Neural progenitor cell (in vitro differentiated cells): ENCODE measurements around the gene HLA-E. TPM values are rescaled to one million over a fixed set of nuclear protein-coding genes. Genes with fewer than 3 reads are reported as not detected.
"Not testable (repeated sequence)": the region's sequence is repeated elsewhere in the genome, so short reads cannot be mapped to it uniquely, and the experiment has no call there.

Experiments
- DNase-seq: peaks from one replicate; pipeline ENCODE4 v3.0.0-alpha.2; 2016; ENCODE audit warnings: low spot score
- H2AFZ ChIP-seq: fragments of 200-600 bp; sonication (generic); replicated peaks from 2 replicates; pipeline ENCODE4 v1.6.1; 2016; ENCODE audit warnings: antibody characterized with exemption
- H3F3A ChIP-seq: fragments of 200-600 bp; sonication (generic); 2 replicates; pipeline ENCODE4 v1.6.1; 2016; ENCODE audit warnings: antibody characterized with exemption, low read depth
- H3K27ac ChIP-seq: fragments of 200-600 bp; sonication (generic); 2 replicates; pipeline ENCODE4 v1.5.1; 2016; ENCODE audit warnings: mild to moderate bottlenecking
- H3K27me3 ChIP-seq: fragments of 200-600 bp; sonication (generic); 2 replicates; pipeline ENCODE4 v1.6.1; 2016; ENCODE audit warnings: mild to moderate bottlenecking, moderate library complexity
- H3K36me3 ChIP-seq: fragments of 200-600 bp; sonication (generic); 2 replicates; pipeline ENCODE4 v1.5.1; 2016
- H3K4me1 ChIP-seq: fragments of 200-600 bp; sonication (generic); 2 replicates; pipeline ENCODE4 v1.6.1; 2016; ENCODE audit warnings: mixed run types
- H3K4me2 ChIP-seq: fragments of 200-600 bp; sonication (generic); 2 replicates; pipeline ENCODE4 v1.6.1; 2016
- H3K4me3 ChIP-seq: fragments of 200-600 bp; sonication (generic); 2 replicates; pipeline ENCODE4 v1.5.1; 2016
- H3K79me2 ChIP-seq: fragments of 200-600 bp; sonication (generic); 2 replicates; pipeline ENCODE4 v1.6.1; 2016; ENCODE audit warnings: low read depth
- H3K9ac ChIP-seq: fragments of 200-600 bp; sonication (generic); 2 replicates; pipeline ENCODE4 v1.6.1; 2016
- H3K9me3 ChIP-seq: fragments of 200-600 bp; sonication (generic); 2 replicates; pipeline ENCODE4 v1.5.1; 2016; ENCODE audit warnings: low read depth
- H4K20me1 ChIP-seq: fragments of 200-600 bp; sonication (generic); 2 replicates; pipeline ENCODE4 v1.6.1; 2016; ENCODE audit warnings: low read depth
- H3K27ac Mint-ChIP-seq: 3 replicates; pipeline ENCODE4 v1.8.0; 2021; ENCODE audit warnings: mixed read lengths
- H3K27me3 Mint-ChIP-seq: 2 replicates; pipeline ENCODE4 v1.8.0; 2022; ENCODE audit warnings: low read depth, mild to moderate bottlenecking, inconsistent platforms, moderate library complexity, mixed read lengths; ENCODE audit not compliant: insufficient read depth
- H3K36me3 Mint-ChIP-seq: 3 replicates; pipeline ENCODE4 v1.8.0; 2021; ENCODE audit warnings: mixed read lengths
- H3K4me1 Mint-ChIP-seq: 3 replicates; pipeline ENCODE4 v1.8.0; 2021; ENCODE audit warnings: mixed read lengths
- H3K4me3 Mint-ChIP-seq: 3 replicates; pipeline ENCODE4 v1.8.0; 2021; ENCODE audit warnings: mild to moderate bottlenecking, moderate library complexity, mixed read lengths
- H3K9me3 Mint-ChIP-seq: 3 replicates; pipeline ENCODE4 v1.8.0; 2020; ENCODE audit warnings: mixed read lengths
- EZH2 ChIP-seq: fragments of 200-600 bp; sonication (generic); IDR thresholded peaks from 2 replicates; pipeline ENCODE4 v1.6.1; 2017; ENCODE audit warnings: antibody characterized with exemption, mild to moderate bottlenecking, moderate library complexity
- EZH2phosphoT487 ChIP-seq: fragments of 200-600 bp; sonication (generic); IDR thresholded peaks from 2 replicates; pipeline ENCODE4 v1.6.1; 2017; ENCODE audit warnings: antibody characterized with exemption
- total RNA-seq: library from RNA; depleted of rRNA; stranded (reverse); fragments of >200 nt; gene quantifications from 2 replicates; pipeline ENCODE4 v1.2.3, GENCODE V29; 2015; ENCODE audit warnings: low replicate concordance
- TF ChIP-seq, protein P1 (sequence below): fragments of 200-600 bp; sonication (generic); IDR thresholded peaks from 2 replicates; pipeline ENCODE4 v1.5.1; 2017; ENCODE audit warnings: antibody characterized with exemption, mild to moderate bottlenecking

Gene HLA-E
- total RNA-seq, 1 donor from 2014 or later, result 24.8 TPM

DNA sequence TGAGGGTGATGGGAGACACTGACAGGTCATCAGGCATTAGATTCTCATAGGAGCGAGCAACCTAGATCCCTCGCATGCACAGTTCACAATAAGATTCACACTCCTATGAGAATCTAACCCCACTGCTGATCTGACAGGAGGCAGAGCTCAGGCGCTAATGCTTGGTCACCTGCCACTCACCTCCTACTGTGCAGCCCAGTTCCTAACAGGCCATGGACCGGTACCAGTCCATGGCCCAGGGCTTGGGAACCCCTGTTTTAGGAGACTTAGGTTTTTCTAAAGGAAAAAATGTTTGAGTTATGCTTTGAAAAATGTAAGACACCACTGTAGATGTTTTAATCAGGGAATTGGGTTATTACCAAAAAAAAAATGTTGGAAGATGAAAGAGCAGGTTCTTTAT lies 6.7 kb downstream of the HLA-E start:
- peaks cover 5% of the 10 kb centered on the region for H3K9me3 Mint-ChIP-seq
- Histone ChIP-seq H2AFZ (no peak overlapping the region), H3K4me3 (no peak overlapping the region), H3F3A (no peaks in the 10 kb centered on the region), H3K9ac (no peak overlapping the region), H3K9me3 (no peaks in the 10 kb centered on the region), H3K36me3 (no peaks in the 10 kb centered on the region), H3K4me2 (no peak overlapping the region), H3K27me3 (no peaks in the 10 kb centered on the region), H4K20me1 (peaks cover 5% of the 10 kb centered on the region), H3K27ac (no peak overlapping the region), H3K79me2 (no peaks in the 10 kb centered on the region), H3K4me1 (no peaks in the 10 kb centered on the region)
- peaks cover 4% of the 10 kb centered on the region for H3K27me3 Mint-ChIP-seq
- H3K4me3 Mint-ChIP-seq, result no peak overlapping the region
- H3K27ac Mint-ChIP-seq, result no peak overlapping the region
- H3K4me1 Mint-ChIP-seq, result no peaks in the 10 kb centered on the region
- H3K36me3 Mint-ChIP-seq, result peaks cover under 1% of the 10 kb centered on the region
- no peak for DNase-seq
- TF ChIP-seq, protein P1, sequence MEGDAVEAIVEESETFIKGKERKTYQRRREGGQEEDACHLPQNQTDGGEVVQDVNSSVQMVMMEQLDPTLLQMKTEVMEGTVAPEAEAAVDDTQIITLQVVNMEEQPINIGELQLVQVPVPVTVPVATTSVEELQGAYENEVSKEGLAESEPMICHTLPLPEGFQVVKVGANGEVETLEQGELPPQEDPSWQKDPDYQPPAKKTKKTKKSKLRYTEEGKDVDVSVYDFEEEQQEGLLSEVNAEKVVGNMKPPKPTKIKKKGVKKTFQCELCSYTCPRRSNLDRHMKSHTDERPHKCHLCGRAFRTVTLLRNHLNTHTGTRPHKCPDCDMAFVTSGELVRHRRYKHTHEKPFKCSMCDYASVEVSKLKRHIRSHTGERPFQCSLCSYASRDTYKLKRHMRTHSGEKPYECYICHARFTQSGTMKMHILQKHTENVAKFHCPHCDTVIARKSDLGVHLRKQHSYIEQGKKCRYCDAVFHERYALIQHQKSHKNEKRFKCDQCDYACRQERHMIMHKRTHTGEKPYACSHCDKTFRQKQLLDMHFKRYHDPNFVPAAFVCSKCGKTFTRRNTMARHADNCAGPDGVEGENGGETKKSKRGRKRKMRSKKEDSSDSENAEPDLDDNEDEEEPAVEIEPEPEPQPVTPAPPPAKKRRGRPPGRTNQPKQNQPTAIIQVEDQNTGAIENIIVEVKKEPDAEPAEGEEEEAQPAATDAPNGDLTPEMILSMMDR, result no peak
- no peak for TF ChIP-seq EZH2

DNA sequence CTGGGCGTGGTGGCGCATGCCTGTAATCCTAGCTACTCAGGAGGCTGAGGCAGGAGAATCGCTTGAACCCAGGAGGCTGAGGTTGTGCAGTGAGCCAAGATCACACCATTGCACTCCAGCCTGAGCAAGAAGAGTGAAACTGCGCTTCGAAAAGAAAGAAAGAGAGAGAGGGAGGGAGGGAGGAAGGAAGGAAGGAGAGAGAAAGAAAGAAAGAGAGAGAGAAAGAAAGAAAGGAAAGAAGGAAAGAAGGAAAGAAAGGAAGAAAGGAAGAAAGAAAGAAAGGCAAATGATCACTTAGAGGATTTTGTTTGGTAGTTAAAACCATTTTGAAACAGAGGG lies 7.9 kb downstream of the HLA-E start:
- H3K27me3 Mint-ChIP-seq, H3K79me2 ChIP-seq, H3K9me3 Mint-ChIP-seq, H3K4me1 Mint-ChIP-seq, H3K36me3 ChIP-seq, H3K36me3 Mint-ChIP-seq, H3K4me3 ChIP-seq, H3K4me1 ChIP-seq, H3K27ac ChIP-seq, H3K9me3 ChIP-seq, H2AFZ ChIP-seq, H3K27me3 ChIP-seq, H3K4me3 Mint-ChIP-seq, H3F3A ChIP-seq, H3K9ac ChIP-seq, H3K27ac Mint-ChIP-seq, H4K20me1 ChIP-seq, H3K4me2 ChIP-seq, DNase-seq: not testable (repeated sequence)

DNA sequence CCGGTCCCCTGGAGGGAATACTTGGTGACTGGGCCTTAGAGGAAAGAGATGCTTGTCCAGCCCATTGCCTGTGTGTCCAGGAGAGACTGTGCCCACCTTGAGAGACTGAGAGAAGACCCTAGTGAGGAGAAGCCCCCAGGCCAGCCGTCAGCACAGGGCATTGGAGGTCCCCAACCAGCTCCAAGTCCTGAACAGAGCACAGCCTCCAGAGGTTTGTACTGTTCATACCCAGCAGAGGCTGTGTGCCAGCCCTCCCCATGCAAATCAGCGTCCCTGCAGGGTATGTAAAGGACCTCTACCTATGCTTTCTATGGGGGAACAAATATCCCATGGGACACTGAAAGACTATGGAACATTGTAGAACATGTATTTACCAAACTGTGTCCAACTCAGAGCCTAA lies 8.4 kb downstream of the HLA-E start:
- no peaks in the 10 kb centered on the region for H3K9me3 ChIP-seq
- no peaks in the 10 kb centered on the region for H3K27me3 ChIP-seq
- Mint-ChIP-seq H3K4me1 (no peaks in the 10 kb centered on the region), H3K27me3 (peaks cover 4% of the 10 kb centered on the region), H3K4me3 (no peak overlapping the region), H3K36me3 (no peaks in the 10 kb centered on the region), H3K27ac (no peak overlapping the region), H3K9me3 (peaks cover 5% of the 10 kb centered on the region)
- no peaks in the 10 kb centered on the region for H4K20me1 ChIP-seq
- TF ChIP-seq, protein P1, result no peak
- no peak for TF ChIP-seq EZH2phosphoT487
- no peak for TF ChIP-seq EZH2
- H3K4me2 ChIP-seq, result no peak overlapping the region
- H3K4me3 ChIP-seq, result no peak overlapping the region
- no peak overlapping the region for H2AFZ ChIP-seq
- H3K27ac ChIP-seq, result no peak overlapping the region
- no peaks in the 10 kb centered on the region for H3F3A ChIP-seq
- no peak for DNase-seq
- H3K36me3 ChIP-seq, result no peaks in the 10 kb centered on the region
- no peak overlapping the region for H3K9ac ChIP-seq
- H3K79me2 ChIP-seq, result no peaks in the 10 kb centered on the region
- H3K4me1 ChIP-seq, result no peaks in the 10 kb centered on the region

DNA sequence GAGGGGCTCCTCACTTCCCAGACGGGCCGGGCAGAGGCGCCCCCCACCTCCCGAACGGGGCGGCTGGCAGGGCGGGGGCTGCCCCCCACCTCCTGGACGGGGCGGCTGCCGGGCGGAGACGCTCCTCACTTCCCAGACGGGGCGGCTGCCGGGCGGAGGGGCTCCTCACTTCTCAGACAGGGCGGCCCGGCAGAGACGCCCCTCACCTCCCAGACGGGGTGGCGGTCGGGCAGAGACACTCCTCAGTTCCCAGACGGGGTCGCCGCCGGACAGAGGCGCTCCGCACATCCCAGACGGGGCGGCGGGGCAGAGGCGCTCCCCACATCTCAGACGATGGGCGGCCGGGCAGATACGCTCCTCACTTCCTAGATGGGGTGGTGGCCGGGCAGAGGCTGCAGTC lies 9.4 kb downstream of the HLA-E start:
- H3K4me3 ChIP-seq, H3K4me2 ChIP-seq, H3K27me3 ChIP-seq, H4K20me1 ChIP-seq, H3F3A ChIP-seq, H3K9me3 Mint-ChIP-seq, H3K4me1 Mint-ChIP-seq, H3K27me3 Mint-ChIP-seq, H3K36me3 ChIP-seq, H3K27ac Mint-ChIP-seq, H3K27ac ChIP-seq, H3K4me3 Mint-ChIP-seq, H3K4me1 ChIP-seq, H3K9me3 ChIP-seq, H3K79me2 ChIP-seq, DNase-seq, H3K9ac ChIP-seq, H2AFZ ChIP-seq, H3K36me3 Mint-ChIP-seq: not testable (repeated sequence)
